ENCODE results near the gene RGS9BP. TPM values are rescaled to one million over a fixed set of nuclear protein-coding genes. Genes with fewer than 3 reads are reported as not detected.

RGS9BP gene
- total and polyA plus RNA-seq, 2 experiments from 2014 or later: 0.83 TPM; not detected in 1

DNA sequence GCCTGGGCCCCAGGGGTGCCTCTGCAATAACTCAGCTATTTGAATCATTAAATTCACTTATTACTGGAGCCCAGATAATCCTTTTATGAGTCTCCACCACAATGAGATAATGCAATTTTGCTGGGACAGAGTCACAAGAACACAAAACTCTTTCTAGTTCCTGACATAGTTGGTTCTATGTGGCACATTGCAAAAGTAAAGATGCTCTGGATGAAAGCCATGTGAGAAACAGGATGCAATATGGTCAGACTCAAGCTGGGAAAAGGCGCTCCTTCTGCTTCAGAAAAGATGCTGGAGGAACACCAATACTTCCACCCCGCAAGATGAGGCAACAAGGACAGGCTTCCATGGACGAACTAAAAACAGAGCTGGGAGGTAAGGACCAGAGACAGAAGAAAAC, 6.3 kb upstream of the RGS9BP start:
- no peak for DNase-seq (ENCODE audit: low spot score)
- no peak overlapping the region for H3K27ac Mint-ChIP-seq
- ATAC-seq: no peak
- Histone ChIP-seq H3F3A (replicated peaks; ENCODE audit: low read depth) (no peaks in the 10 kb centered on the region), H3K36me3 (ENCODE audit: insufficient read depth) (no peaks in the 10 kb centered on the region), H4K20me1 (replicated peaks; ENCODE audit: insufficient read depth) (peaks cover 15% of the 10 kb centered on the region), H3K4me2 (no peak overlapping the region), H3K9me2 (ENCODE audit: insufficient read depth) (no peaks in the 10 kb centered on the region), H2AFZ (no peak overlapping the region), H3K79me2 (replicated peaks; ENCODE audit: insufficient read depth) (peaks cover 97% of the 10 kb centered on the region), H3K4me1 (ENCODE audit: insufficient read depth) (0 out of 2 replicates have a peak, but pooled peaks cover 8% of the 10 kb centered on the region), H3K27me3 (ENCODE audit: insufficient read depth) (peaks cover 6% of the 10 kb centered on the region), H3K27ac (ENCODE audit: low read depth) (no peak overlapping the region), H3K4me3 (no peak overlapping the region)
- H3K4me3 Mint-ChIP-seq: no peak overlapping the region
- H3K27me3 Mint-ChIP-seq (ENCODE audit: insufficient read depth, low read depth, poor library complexity): peaks cover 11% of the 10 kb centered on the region
- H3K4me1 Mint-ChIP-seq: peaks cover 16% of the 10 kb centered on the region
- peaks cover 7% of the 10 kb centered on the region; the same call in 2 of the 3 replicates for H3K36me3 Mint-ChIP-seq (ENCODE audit: low read depth)
- H3K9me3 Mint-ChIP-seq: peaks cover 3% of the 10 kb centered on the region; the same call in 1 of the 3 replicates
- TF ChIP-seq ZNF331 (CRISPR knock-in tag; IDR thresholded peaks at IDR 0.05; ENCODE audit: low read depth) (no peak), NANOG (IDR thresholded peaks at IDR 0.05; ENCODE audit: borderline replicate concordance) (no peak), CTCF (conservative IDR thresholded peaks at IDR 0.05; ENCODE audit: low read depth in 2 of 2) (no peak), POLR2AphosphoS5 (IDR thresholded peaks at IDR 0.05; ENCODE audit: low read depth) (no peak), ZNF114 (CRISPR knock-in tag; IDR thresholded peaks at IDR 0.05) (no peak)
- TF ChIP-seq, protein P1, sequence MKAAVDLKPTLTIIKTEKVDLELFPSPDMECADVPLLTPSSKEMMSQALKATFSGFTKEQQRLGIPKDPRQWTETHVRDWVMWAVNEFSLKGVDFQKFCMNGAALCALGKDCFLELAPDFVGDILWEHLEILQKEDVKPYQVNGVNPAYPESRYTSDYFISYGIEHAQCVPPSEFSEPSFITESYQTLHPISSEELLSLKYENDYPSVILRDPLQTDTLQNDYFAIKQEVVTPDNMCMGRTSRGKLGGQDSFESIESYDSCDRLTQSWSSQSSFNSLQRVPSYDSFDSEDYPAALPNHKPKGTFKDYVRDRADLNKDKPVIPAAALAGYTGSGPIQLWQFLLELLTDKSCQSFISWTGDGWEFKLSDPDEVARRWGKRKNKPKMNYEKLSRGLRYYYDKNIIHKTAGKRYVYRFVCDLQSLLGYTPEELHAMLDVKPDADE (IDR thresholded peaks at IDR 0.05): no peak

GRCh38 chr19:32671883-32672593, 3.6 kb upstream of the RGS9BP start:
- Histone ChIP-seq H3K4me3 (no peak overlapping the region), H3K9me2 (ENCODE audit: insufficient read depth) (no peaks in the 10 kb centered on the region), H3K27ac (ENCODE audit: low read depth) (no peak overlapping the region), H4K20me1 (replicated peaks; ENCODE audit: insufficient read depth) (peaks cover 15% of the 10 kb centered on the region), H2AFZ (no peak overlapping the region), H3K27me3 (ENCODE audit: insufficient read depth) (peaks cover 23% of the 10 kb centered on the region), H3F3A (replicated peaks; ENCODE audit: low read depth) (0 out of 2 replicates have a peak, but pooled peaks cover under 1% of the 10 kb centered on the region), H3K4me1 (ENCODE audit: insufficient read depth) (peaks cover 9% of the 10 kb centered on the region; the same call in 1 of the 2 replicates), H3K79me2 (replicated peaks; ENCODE audit: insufficient read depth) (peaks cover 74% of the 10 kb centered on the region), H3K36me3 (ENCODE audit: insufficient read depth) (no peaks in the 10 kb centered on the region), H3K4me2 (no peak overlapping the region)
- Mint-ChIP-seq H3K9me3 (peaks cover 3% of the 10 kb centered on the region; the same call in 1 of the 3 replicates), H3K27ac (no peak overlapping the region), H3K4me3 (no peak overlapping the region), H3K36me3 (ENCODE audit: low read depth) (no peaks in the 10 kb centered on the region; the same call in 2 of the 3 replicates), H3K27me3 (ENCODE audit: insufficient read depth, low read depth, poor library complexity) (peaks cover 24% of the 10 kb centered on the region), H3K4me1 (peaks cover 18% of the 10 kb centered on the region)
- DNase-seq (ENCODE audit: low spot score): no peak
- TF ChIP-seq, protein P1 (IDR thresholded peaks at IDR 0.05): no peak
- TF ChIP-seq EZH2phosphoT487 (IDR thresholded peaks at IDR 0.05; ENCODE audit: unreplicated experiment): no peak
- no peak for TF ChIP-seq STAT1 (IDR thresholded peaks at IDR 0.05; ENCODE audit: unreplicated experiment)
- no peak for TF ChIP-seq NANOG (IDR thresholded peaks at IDR 0.05; ENCODE audit: borderline replicate concordance)
- TF ChIP-seq EZH2 (IDR thresholded peaks at IDR 0.05; ENCODE audit: low read depth, unreplicated experiment): no peak
- ATAC-seq: no peak
